Activated CD8-positive, alpha-beta T cell treated with anti-CD3 and anti-CD28 coated beads, Interleukin-2, amount 10 ng/mL, durations not matched to agents 7 days and 5 days (primary cell): ENCODE data around the gene GRIA1. TPM values are rescaled to one million over a fixed set of nuclear protein-coding genes. Genes with fewer than 3 reads are reported as not detected.

Source experiments
- ATAC-seq: fragments of 150-1000 bp; cut with Tn5 transposase; one replicate; pipeline ENCODE4 v1.10.0; 2021; ENCODE audit warnings: moderate library complexity
- CTCF ChIA-PET: fragments of 350-600 bp; sonication (Branson Sonifier 250); formaldehyde crosslinking; loops from one replicate; lab custom pipeline; 2021; ENCODE audit warnings: antibody characterized with exemption; lab: Charles Lee
- POLR2A ChIA-PET: fragments of 350-600 bp; sonication (Branson Sonifier 250); formaldehyde crosslinking; loops from one replicate; lab custom pipeline; 2021; ENCODE audit warnings: antibody characterized with exemption; lab: Charles Lee
- DNase-seq: peaks from one replicate; pipeline ENCODE4 v3.0.0-alpha.2; 2020
- H3K27ac Mint-ChIP-seq: one replicate; pipeline ENCODE4 v1.8.0; 2021; ENCODE audit warnings: mild to moderate bottlenecking, mixed read lengths
- H3K27me3 Mint-ChIP-seq: one replicate; pipeline ENCODE4 v1.8.0; 2021; ENCODE audit warnings: low read depth, mixed read lengths
- H3K36me3 Mint-ChIP-seq: one replicate; pipeline ENCODE4 v1.8.0; 2021; ENCODE audit warnings: low read depth, mixed read lengths
- H3K4me1 Mint-ChIP-seq: one replicate; pipeline ENCODE4 v1.8.0; 2021; ENCODE audit warnings: low read depth, mixed read lengths
- H3K4me3 Mint-ChIP-seq: one replicate; pipeline ENCODE4 v1.8.0; 2021; ENCODE audit warnings: mild to moderate bottlenecking, mixed read lengths
- H3K9me3 Mint-ChIP-seq: one replicate; pipeline ENCODE4 v1.8.0; 2022; ENCODE audit warnings: mixed read lengths; ENCODE audit not compliant: insufficient read depth
- total RNA-seq, 2 experiments: library from RNA; stranded (reverse); gene quantifications; one replicate each; pipeline ENCODE4 v1.2.3, GENCODE V29; 2021

Gene GRIA1
- total RNA-seq, 2 experiments from 2014 or later = not detected

GRCh38 chr5:153623751-153624450, 133.4 kb downstream of the GRIA1 start:
- DNase-seq (no peak), ATAC-seq (no peak)
- POLR2A ChIA-PET = no interaction called here
- H3K4me1 Mint-ChIP-seq = no peaks in the 10 kb centered on the region
- no peak overlapping the region for H3K4me3 Mint-ChIP-seq
- CTCF ChIA-PET = no interaction called here
- H3K27ac Mint-ChIP-seq = no peak overlapping the region
- no peaks in the 10 kb centered on the region for H3K27me3 Mint-ChIP-seq
- no peaks in the 10 kb centered on the region for H3K9me3 Mint-ChIP-seq
- H3K36me3 Mint-ChIP-seq = no peaks in the 10 kb centered on the region

- Mint-ChIP-seq H3K9me3 (no peaks in the 10 kb centered on the region), H3K27ac (no peak overlapping the region), H3K4me1 (no peaks in the 10 kb centered on the region), H3K4me3 (no peak overlapping the region), H3K27me3 (no peaks in the 10 kb centered on the region), H3K36me3 (no peaks in the 10 kb centered on the region)
- CTCF ChIA-PET = no interaction called here
- DNase-seq (no peak), ATAC-seq (no peak)
- POLR2A ChIA-PET = no interaction called here
These were observed 133.9 kb downstream of the GRIA1 start for GRCh38 chr5:153624451-153624765.

- Mint-ChIP-seq H3K27me3 (no peaks in the 10 kb centered on the region), H3K4me1 (no peaks in the 10 kb centered on the region), H3K27ac (no peak overlapping the region), H3K36me3 (no peaks in the 10 kb centered on the region), H3K9me3 (no peaks in the 10 kb centered on the region), H3K4me3 (no peak overlapping the region)
- CTCF ChIA-PET = interaction anchor here (1.3 kb wide), 1 partner anchor 10 kb away, joined by 3 read pairs; no protein-coding TSS in a partner anchor
- DNase-seq (no peak), ATAC-seq (no peak)
- POLR2A ChIA-PET = no interaction called here
These were observed 135.4 kb downstream of the GRIA1 start for GRCh38 chr5:153625826-153626354.

GRCh38 chr5:153626836-153627235, 136.4 kb downstream of the GRIA1 start:
- no peaks in the 10 kb centered on the region for H3K9me3 Mint-ChIP-seq
- no peak overlapping the region for H3K4me3 Mint-ChIP-seq
- H3K27ac Mint-ChIP-seq = no peak overlapping the region
- no peaks in the 10 kb centered on the region for H3K36me3 Mint-ChIP-seq
- ATAC-seq (no peak), DNase-seq (no peak)
- no peaks in the 10 kb centered on the region for H3K27me3 Mint-ChIP-seq
- ChIA-PET CTCF (interaction anchor here (1.3 kb wide), 1 partner anchor 9 kb away, joined by 3 read pairs; no protein-coding TSS in a partner anchor), POLR2A (no interaction called here)
- H3K4me1 Mint-ChIP-seq = no peaks in the 10 kb centered on the region

- POLR2A ChIA-PET = no interaction called here
- Mint-ChIP-seq H3K9me3 (no peaks in the 10 kb centered on the region), H3K27me3 (no peaks in the 10 kb centered on the region), H3K4me3 (no peak overlapping the region), H3K4me1 (no peaks in the 10 kb centered on the region), H3K36me3 (no peaks in the 10 kb centered on the region), H3K27ac (no peak overlapping the region)
- ATAC-seq (no peak), DNase-seq (no peak)
- CTCF ChIA-PET = no interaction called here
These were observed 138.8 kb downstream of the GRIA1 start for GRCh38 chr5:153629027-153629895.

GRCh38 chr5:153630546-153630945, 140.1 kb downstream of the GRIA1 start:
- POLR2A ChIA-PET = no interaction called here
- no peak for ATAC-seq
- no peaks in the 10 kb centered on the region for H3K36me3 Mint-ChIP-seq
- H3K4me3 Mint-ChIP-seq = no peak overlapping the region
- no peaks in the 10 kb centered on the region for H3K27me3 Mint-ChIP-seq
- no peaks in the 10 kb centered on the region for H3K4me1 Mint-ChIP-seq
- CTCF ChIA-PET = no interaction called here
- no peak overlapping the region for H3K27ac Mint-ChIP-seq
- H3K9me3 Mint-ChIP-seq = no peaks in the 10 kb centered on the region
- no peak for DNase-seq

- POLR2A ChIA-PET = no interaction called here
These were observed 142.3 kb downstream of the GRIA1 start for GRCh38 chr5:153632748-153633290.

GRCh38 chr5:153636670-153637451, 146.4 kb downstream of the GRIA1 start:
- H3K36me3 Mint-ChIP-seq = no peaks in the 10 kb centered on the region
- no peak overlapping the region for H3K27ac Mint-ChIP-seq
- H3K4me1 Mint-ChIP-seq = no peaks in the 10 kb centered on the region
- no peaks in the 10 kb centered on the region for H3K9me3 Mint-ChIP-seq
- H3K4me3 Mint-ChIP-seq = no peak overlapping the region
- DNase-seq = no peak
- no peak for ATAC-seq
- H3K27me3 Mint-ChIP-seq = no peaks in the 10 kb centered on the region
- ChIA-PET POLR2A (no interaction called here), CTCF (no interaction called here)

More at GRCh38 chr5:153632748-153633290, 142.3 kb downstream of the GRIA1 start:
- Mint-ChIP-seq H3K27me3 (no peaks in the 10 kb centered on the region), H3K4me3 (no peak overlapping the region), H3K27ac (no peak overlapping the region), H3K9me3 (no peaks in the 10 kb centered on the region), H3K36me3 (no peaks in the 10 kb centered on the region), H3K4me1 (no peaks in the 10 kb centered on the region)
- CTCF ChIA-PET = no interaction called here
- ATAC-seq (no peak), DNase-seq (no peak)

- H3K4me1 Mint-ChIP-seq = no peaks in the 10 kb centered on the region
- no peaks in the 10 kb centered on the region for H3K9me3 Mint-ChIP-seq
- POLR2A ChIA-PET = no interaction called here
- CTCF ChIA-PET = no interaction called here
- H3K27ac Mint-ChIP-seq = no peak overlapping the region
- H3K36me3 Mint-ChIP-seq = no peaks in the 10 kb centered on the region
- no peak overlapping the region for H3K4me3 Mint-ChIP-seq
- DNase-seq = no peak
- no peaks in the 10 kb centered on the region for H3K27me3 Mint-ChIP-seq
- no peak for ATAC-seq
These were observed 149.8 kb downstream of the GRIA1 start for GRCh38 chr5:153640293-153640692.

GRCh38 chr5:153641183-153641688, 150.8 kb downstream of the GRIA1 start:
- CTCF ChIA-PET = no interaction called here

GRCh38 chr5:153654504-153655200, 164.2 kb downstream of the GRIA1 start:
- DNase-seq (no peak), ATAC-seq (no peak)
- ChIA-PET POLR2A (no interaction called here), CTCF (no interaction called here)
- H3K27ac Mint-ChIP-seq = no peak overlapping the region
- H3K27me3 Mint-ChIP-seq = peaks cover 2% of the 10 kb centered on the region
- no peaks in the 10 kb centered on the region for H3K36me3 Mint-ChIP-seq
- no peaks in the 10 kb centered on the region for H3K4me1 Mint-ChIP-seq
- no peaks in the 10 kb centered on the region for H3K9me3 Mint-ChIP-seq
- H3K4me3 Mint-ChIP-seq = no peak overlapping the region

More at GRCh38 chr5:153641183-153641688, 150.8 kb downstream of the GRIA1 start:
- Mint-ChIP-seq H3K9me3 (no peaks in the 10 kb centered on the region), H3K36me3 (no peaks in the 10 kb centered on the region), H3K27me3 (no peaks in the 10 kb centered on the region), H3K4me3 (no peak overlapping the region), H3K27ac (no peak overlapping the region), H3K4me1 (no peaks in the 10 kb centered on the region)
- DNase-seq (no peak), ATAC-seq (no peak)
- POLR2A ChIA-PET = no interaction called here
